ENCODE data around the gene DOCK4.

GRCh38 chr7:112012242-112012641 is 194.0 kb downstream of the DOCK4 start:
- no peak for TF ChIP-seq POLR2AphosphoS5 (IDR thresholded peaks at IDR 0.05; ENCODE audit: low read depth, low read length)
- TF ChIP-seq EP300 (IDR thresholded peaks at IDR 0.05; ENCODE audit: borderline replicate concordance in 1 of 2, low read depth in 2 of 2, low read length in 2 of 2), result no peak
- no peak for TF ChIP-seq RNF2 (IDR thresholded peaks at IDR 0.05; ENCODE audit: borderline replicate concordance, low read depth, low read length, missing control alignments, poor library complexity, severe bottlenecking)
- TF ChIP-seq CTCF (IDR thresholded peaks at IDR 0.05; ENCODE audit: control extremely low read depth in 1 of 3, insufficient read depth in 1 of 3, low read depth in 1 of 3, low read length in 3 of 3), result no peak
- no peak for TF ChIP-seq BCL11A (IDR thresholded peaks at IDR 0.05; ENCODE audit: low read depth in 2 of 2, low read length in 2 of 2)
- TF ChIP-seq MAX (IDR thresholded peaks at IDR 0.05), result no peak
- no peak for TF ChIP-seq POLR2A (IDR thresholded peaks at IDR 0.05; ENCODE audit: control extremely low read depth in 1 of 2, low read depth in 2 of 2, low read length in 2 of 2)
- no peak for TF ChIP-seq HDAC2 (IDR thresholded peaks at IDR 0.05; ENCODE audit: borderline replicate concordance in 1 of 2, low read depth in 2 of 2, low read length in 2 of 2)
- no peak for TF ChIP-seq KDM5A (IDR thresholded peaks at IDR 0.05; ENCODE audit: low read length)
- TF ChIP-seq TBP (IDR thresholded peaks at IDR 0.05; ENCODE audit: low read depth, low read length), result no peak
- TF ChIP-seq SAP30 (IDR thresholded peaks at IDR 0.05; ENCODE audit: insufficient read depth, insufficient replicate concordance, low read length), result no peak
- TF ChIP-seq YY1 (IDR thresholded peaks at IDR 0.05; ENCODE audit: low read depth, low read length), result no peak

Measured in H1 (cell line).